GM19193 (cell line): ENCODE data around the gene LIPJ.

Experiments used
- POLR2A ChIP-seq: IDR thresholded peaks from 4 replicates; pipeline ENCODE4 v1.6.1; 2011; ENCODE audit not compliant: insufficient read depth, insufficient read length; ENCODE audit errors: extremely low read depth

LIPJ gene, protein sequence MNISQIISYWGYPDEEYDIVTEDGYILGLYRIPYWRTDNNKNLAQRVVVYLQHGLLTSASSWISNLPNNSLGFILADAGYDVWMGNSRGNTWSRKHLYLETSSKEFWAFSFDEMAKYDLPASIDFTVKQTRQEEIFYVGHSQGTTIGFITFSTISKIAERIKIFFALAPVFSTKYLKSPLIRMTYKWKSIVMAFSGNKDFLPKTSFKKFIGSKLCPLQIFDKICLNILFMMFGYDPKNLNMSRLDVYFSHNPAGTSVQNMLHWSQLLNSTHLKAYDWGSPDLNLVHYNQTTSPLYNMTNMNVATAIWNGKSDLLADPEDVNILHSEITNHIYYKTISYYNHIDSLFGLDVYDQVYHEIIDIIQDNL

GRCh38 chr10:88586462-88586861 lies at the start of gene LIPJ:
LIPJ (plus strand) TSS chr10:88586762; CDS start chr10:88590688, 3,926 bp downstream.
- TF ChIP-seq POLR2A, result no peak

DNA sequence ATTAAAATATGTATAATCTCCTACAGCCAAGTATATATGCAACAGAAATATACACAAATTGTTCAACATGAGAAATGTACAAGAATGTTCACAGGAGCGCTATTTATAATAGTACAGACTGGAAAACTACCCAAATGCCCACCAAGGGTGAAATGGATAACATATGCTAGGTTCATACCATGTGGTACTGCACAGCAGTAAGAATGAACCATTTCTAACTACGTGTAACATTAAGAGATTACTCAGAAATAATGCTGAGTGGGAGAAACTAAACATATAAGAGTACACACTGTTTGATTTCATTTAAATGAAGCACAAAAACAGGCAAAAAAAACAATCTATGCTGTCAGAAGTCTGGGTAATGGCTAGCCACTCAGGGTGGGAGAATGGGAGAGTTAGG lies 49.2 kb upstream of the LIPJ start:
- no peak for TF ChIP-seq POLR2A

- no peak for TF ChIP-seq POLR2A
Observed at GRCh38 chr10:88538048-88538447, 48.5 kb upstream of the LIPJ start.

DNA sequence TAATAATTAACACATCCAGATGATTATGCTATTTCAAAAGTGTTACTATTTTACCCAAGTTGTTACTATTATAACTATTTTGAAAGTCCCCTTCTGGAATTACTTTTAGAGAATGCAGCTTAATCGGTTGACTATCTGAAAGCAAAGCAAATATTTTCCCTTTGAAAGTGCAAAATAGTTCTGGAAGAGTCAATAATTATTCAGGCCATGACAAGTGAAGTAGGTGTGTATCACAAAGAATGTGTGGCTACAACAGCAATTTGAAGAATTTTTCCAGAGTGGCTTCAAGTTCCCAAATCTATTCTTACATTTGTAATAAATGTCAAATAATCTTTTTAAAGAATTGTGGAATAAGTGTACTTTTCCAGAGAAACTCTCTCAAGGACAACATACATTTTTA lies 46.2 kb upstream of the LIPJ start:
- no peak for TF ChIP-seq POLR2A

DNA sequence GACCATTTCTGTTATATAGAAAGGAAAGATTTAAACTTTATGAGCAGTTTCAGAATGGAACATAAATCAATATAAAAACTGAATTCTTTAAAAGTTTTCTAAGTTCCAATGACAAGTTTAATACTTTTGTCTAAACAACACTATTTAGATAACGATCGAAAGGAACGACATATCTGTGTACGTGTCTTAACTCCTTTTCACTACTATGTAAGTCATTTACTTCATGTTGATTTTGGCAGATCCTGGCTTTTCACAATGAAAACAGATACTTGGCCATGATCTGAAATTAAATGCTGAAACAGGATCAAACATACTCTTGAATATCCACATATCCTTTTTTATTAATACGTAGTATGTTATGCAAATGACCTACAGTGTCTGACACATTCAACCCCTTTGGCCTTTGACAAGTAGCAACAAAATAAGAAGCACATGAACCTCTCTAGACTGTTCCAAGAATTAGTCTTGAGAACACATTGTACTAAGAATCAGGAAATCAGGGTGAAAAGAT lies 45.4 kb upstream of the LIPJ start:
- TF ChIP-seq POLR2A, result no peak

- no peak for TF ChIP-seq POLR2A
Observed at GRCh38 chr10:88542522-88542921, 44.0 kb upstream of the LIPJ start.

GRCh38 chr10:88544140-88544870 lies 42.3 kb upstream of the LIPJ start:
- TF ChIP-seq POLR2A, result no peak

DNA sequence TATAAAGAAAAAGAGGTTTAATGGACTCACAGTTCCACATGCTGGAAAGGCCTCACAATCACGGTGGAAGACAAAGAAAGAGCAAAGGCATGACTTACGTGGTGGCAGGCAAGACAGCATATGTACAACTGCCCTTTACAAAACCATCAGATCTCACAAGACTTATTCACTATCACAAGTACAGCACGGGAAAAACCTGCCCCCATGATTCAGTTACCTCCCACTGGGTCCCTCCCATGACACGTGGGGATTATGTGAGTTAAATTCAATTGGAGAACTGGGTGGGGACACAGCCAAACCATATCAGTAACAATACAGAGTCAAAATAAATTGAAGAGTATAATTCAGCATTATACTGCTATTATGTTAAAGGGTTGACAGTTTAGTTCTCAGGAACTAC lies 41.2 kb upstream of the LIPJ start:
- no peak for TF ChIP-seq POLR2A

DNA sequence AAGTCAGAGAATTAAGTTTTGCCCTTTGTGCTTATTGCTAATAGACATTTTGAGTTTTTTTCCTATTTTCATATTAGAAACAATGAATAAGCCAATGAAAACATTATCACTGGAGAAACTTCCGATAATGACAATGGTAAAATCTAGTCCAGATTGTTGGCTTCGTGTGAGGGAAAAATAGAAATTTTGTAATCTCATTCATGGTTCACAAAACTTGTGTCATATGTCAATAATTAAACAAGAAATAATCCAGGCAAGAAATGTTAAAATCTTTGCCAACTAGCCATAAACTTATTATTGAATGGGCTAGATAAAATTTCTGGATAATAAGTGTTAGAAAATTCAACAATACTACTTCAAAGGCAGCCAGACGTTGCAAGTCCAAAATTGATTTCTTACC lies 40.1 kb upstream of the LIPJ start:
- TF ChIP-seq POLR2A, result no peak

GRCh38 chr10:88551246-88551645 lies 35.3 kb upstream of the LIPJ start:
- no peak for TF ChIP-seq POLR2A

- TF ChIP-seq POLR2A, result no peak
Observed at GRCh38 chr10:88553116-88553752, 33.3 kb upstream of the LIPJ start.

- TF ChIP-seq POLR2A, result no peak
Observed at GRCh38 chr10:88555190-88555908, 31.2 kb upstream of the LIPJ start.

- TF ChIP-seq POLR2A, result no peak
Observed at GRCh38 chr10:88557256-88557655, 29.3 kb upstream of the LIPJ start.

GRCh38 chr10:88557658-88558057 lies 28.9 kb upstream of the LIPJ start:
- no peak for TF ChIP-seq POLR2A

DNA sequence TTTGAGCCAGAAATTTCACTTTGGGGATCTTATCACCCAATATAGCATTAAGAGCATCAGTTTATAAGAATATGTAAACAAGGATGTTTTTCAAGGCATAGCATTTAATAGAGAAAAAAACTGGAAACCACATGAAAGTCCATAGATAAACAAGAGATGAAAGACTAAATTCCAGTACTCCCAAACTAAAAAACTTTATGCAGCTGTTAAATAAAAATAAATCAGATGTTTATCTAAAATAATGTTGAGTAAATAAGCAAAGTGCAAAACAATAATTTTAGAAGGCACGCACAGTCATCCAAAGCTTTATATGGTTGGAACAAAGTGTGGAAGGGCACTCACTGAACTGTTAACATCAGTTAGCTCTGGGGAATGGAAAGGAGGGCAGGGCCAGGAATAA lies 24.4 kb upstream of the LIPJ start:
- TF ChIP-seq POLR2A, result no peak
